ENCODE data around the gene MOB2. TPM values are rescaled to one million over a fixed set of nuclear protein-coding genes. Genes with fewer than 3 reads are reported as not detected.

MOB2 gene
- total RNA-seq, 2 donors from 2014 or later = 39.3 to 46.5 TPM

DNA sequence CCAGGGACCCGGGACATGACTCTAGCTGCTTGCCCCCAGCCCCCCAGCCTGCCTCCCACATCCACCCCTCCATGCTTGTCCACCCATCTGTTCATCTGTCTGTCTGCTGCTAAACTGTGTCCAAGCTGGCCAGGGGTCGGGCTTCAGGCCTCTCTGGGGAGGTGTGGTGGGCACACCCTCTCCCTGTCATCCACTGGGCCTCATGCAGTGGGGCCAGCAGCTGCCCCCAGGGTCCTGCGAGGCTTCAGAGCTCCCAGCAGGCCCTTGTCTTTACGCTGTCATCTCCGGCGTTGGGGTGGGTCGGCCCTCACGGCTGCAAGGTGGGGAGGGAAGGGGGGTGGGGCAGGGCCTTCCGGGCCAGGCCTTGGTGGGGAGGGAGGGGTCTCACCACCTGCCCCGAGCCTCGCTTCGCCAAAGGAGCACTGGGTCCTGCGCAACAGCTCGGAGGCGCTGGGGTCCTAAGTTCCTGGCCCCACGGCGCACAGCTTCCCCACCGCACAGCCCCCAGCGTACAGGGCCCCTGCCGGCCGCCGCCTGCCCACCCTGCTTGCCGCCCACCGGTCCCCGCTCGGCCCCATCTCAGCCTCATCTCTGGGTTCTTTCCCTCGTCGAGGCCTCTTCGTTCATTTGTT, 26.7 kb downstream of the MOB2 start:
- peak overlapping the region; percentile 80 for H3K27ac ChIP-seq
- H3K27me3 ChIP-seq (replicated peaks; ENCODE audit: insufficient read depth) = no peaks in the 10 kb centered on the region
- no peaks in the 10 kb centered on the region for H3K36me3 ChIP-seq
- H3K4me1 ChIP-seq (replicated peaks) = peaks cover 7% of the 10 kb centered on the region
- intact Hi-C loops (cut with DNase I) = loop anchor here (1.0 to 10.0 kb wide), 3 partner anchors 21 to 615 kb away; partner anchors contain the start of genes POLR2L and TSPAN4
- 24% methylated on average over 29 of the region's 29 CpGs for WGBS
- H3K9me3 ChIP-seq = no peaks in the 10 kb centered on the region
- TF ChIP-seq, protein P1, sequence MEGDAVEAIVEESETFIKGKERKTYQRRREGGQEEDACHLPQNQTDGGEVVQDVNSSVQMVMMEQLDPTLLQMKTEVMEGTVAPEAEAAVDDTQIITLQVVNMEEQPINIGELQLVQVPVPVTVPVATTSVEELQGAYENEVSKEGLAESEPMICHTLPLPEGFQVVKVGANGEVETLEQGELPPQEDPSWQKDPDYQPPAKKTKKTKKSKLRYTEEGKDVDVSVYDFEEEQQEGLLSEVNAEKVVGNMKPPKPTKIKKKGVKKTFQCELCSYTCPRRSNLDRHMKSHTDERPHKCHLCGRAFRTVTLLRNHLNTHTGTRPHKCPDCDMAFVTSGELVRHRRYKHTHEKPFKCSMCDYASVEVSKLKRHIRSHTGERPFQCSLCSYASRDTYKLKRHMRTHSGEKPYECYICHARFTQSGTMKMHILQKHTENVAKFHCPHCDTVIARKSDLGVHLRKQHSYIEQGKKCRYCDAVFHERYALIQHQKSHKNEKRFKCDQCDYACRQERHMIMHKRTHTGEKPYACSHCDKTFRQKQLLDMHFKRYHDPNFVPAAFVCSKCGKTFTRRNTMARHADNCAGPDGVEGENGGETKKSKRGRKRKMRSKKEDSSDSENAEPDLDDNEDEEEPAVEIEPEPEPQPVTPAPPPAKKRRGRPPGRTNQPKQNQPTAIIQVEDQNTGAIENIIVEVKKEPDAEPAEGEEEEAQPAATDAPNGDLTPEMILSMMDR (IDR thresholded peaks at IDR 0.05) = no peak
- TF ChIP-seq POLR2A (IDR thresholded peaks at IDR 0.05) (no peak), POLR2AphosphoS5 (IDR thresholded peaks at IDR 0.05) (no peak)
- no peak overlapping the region for H3K4me3 ChIP-seq
- DNase-seq (ENCODE audit: low spot score) = no peak

- Histone ChIP-seq H3K4me1 (replicated peaks) (peaks cover 7% of the 10 kb centered on the region), H3K36me3 (no peaks in the 10 kb centered on the region), H3K27ac (peak overlapping the region; percentile 80), H3K9me3 (no peaks in the 10 kb centered on the region), H3K27me3 (replicated peaks; ENCODE audit: insufficient read depth) (no peaks in the 10 kb centered on the region), H3K4me3 (no peak overlapping the region)
- no peak for DNase-seq (ENCODE audit: low spot score)
- TF ChIP-seq POLR2AphosphoS5 (IDR thresholded peaks at IDR 0.05) = no peak
- TF ChIP-seq, protein P1 (IDR thresholded peaks at IDR 0.05) = no peak
- no peak for TF ChIP-seq POLR2A (IDR thresholded peaks at IDR 0.05)
- intact Hi-C loops (cut with DNase I) = no loop called here
- WGBS = 47% methylated on average over 14 of the region's 14 CpGs
Observed at GRCh38 chr11:1459219-1459575, 27.4 kb downstream of the MOB2 start.

GRCh38 chr11:1458340-1459218, 28.0 kb downstream of the MOB2 start:
- intact Hi-C loops (cut with DNase I) = no loop called here
- Histone ChIP-seq H3K36me3 (no peaks in the 10 kb centered on the region), H3K4me3 (no peak overlapping the region), H3K27me3 (replicated peaks; ENCODE audit: insufficient read depth) (no peaks in the 10 kb centered on the region), H3K9me3 (no peaks in the 10 kb centered on the region), H3K4me1 (replicated peaks) (peaks cover 7% of the 10 kb centered on the region), H3K27ac (peak overlapping the region; percentile 80)
- WGBS = 40% methylated on average over 18 of the region's 18 CpGs
- DNase-seq (ENCODE audit: low spot score) = peak; percentile 59
- TF ChIP-seq POLR2AphosphoS5 (IDR thresholded peaks at IDR 0.05) = no peak
- TF ChIP-seq, protein P1 (IDR thresholded peaks at IDR 0.05) = peak in 1 of 4 experiments; percentile 10

- no peak for DNase-seq (ENCODE audit: low spot score)
- H3K27me3 ChIP-seq (replicated peaks; ENCODE audit: insufficient read depth) = no peaks in the 10 kb centered on the region
- intact Hi-C loops (cut with DNase I) = no loop called here
- H3K27ac ChIP-seq = no peak overlapping the region
- H3K36me3 ChIP-seq = no peaks in the 10 kb centered on the region
- no peaks in the 10 kb centered on the region for H3K9me3 ChIP-seq
- 93% methylated on average over 18 of the region's 18 CpGs for WGBS
- H3K4me1 ChIP-seq (replicated peaks) = peaks cover 7% of the 10 kb centered on the region
- TF ChIP-seq, protein P1 (IDR thresholded peaks at IDR 0.05) = no peak
- no peak for TF ChIP-seq POLR2AphosphoS5 (IDR thresholded peaks at IDR 0.05)
- no peak for TF ChIP-seq POLR2A (IDR thresholded peaks at IDR 0.05)
- no peak overlapping the region for H3K4me3 ChIP-seq
Observed at GRCh38 chr11:1457856-1458255, 28.7 kb downstream of the MOB2 start.

Measured in prostate gland (tissue), 2 donors.